MM.1S (cell line): Measurements from ENCODE around the gene FAM186B.

Experiments
- DNase-seq: peaks from one replicate; pipeline ENCODE4 v3.0.0-alpha.2; 2015
- H2AFZ ChIP-seq: fragments of 300-600 bp; sonication (generic); 2 replicates; pipeline ENCODE4 v1.6.0; 2016; ENCODE audit warnings: antibody characterized with exemption, low read length
- H3F3A ChIP-seq: fragments of 300-600 bp; sonication (generic); 2 replicates; pipeline ENCODE4 v1.6.1; 2016; ENCODE audit warnings: mild to moderate bottlenecking, antibody characterized with exemption, low read length, moderate library complexity, mixed read lengths; ENCODE audit not compliant: insufficient read depth
- H3K27ac ChIP-seq: fragments of 300-600 bp; sonication (generic); 2 replicates; pipeline ENCODE4 v1.5.1; 2016; ENCODE audit warnings: mild to moderate bottlenecking, low read length
- H3K27me3 ChIP-seq: fragments of 300-600 bp; sonication (generic); replicated peaks from 2 replicates; pipeline ENCODE4 v1.6.0; 2016; ENCODE audit warnings: low read length; ENCODE audit not compliant: insufficient read depth
- H3K36me3 ChIP-seq: fragments of 300-600 bp; sonication (generic); replicated peaks from 2 replicates; pipeline ENCODE4 v1.6.1; 2016; ENCODE audit warnings: mild to moderate bottlenecking, low read length, mixed read lengths; ENCODE audit not compliant: insufficient read depth
- H3K4me1 ChIP-seq: fragments of 300-600 bp; sonication (generic); 2 replicates; pipeline ENCODE4 v1.6.1; 2016; ENCODE audit warnings: low read length, mixed read lengths
- H3K4me2 ChIP-seq: fragments of 300-600 bp; sonication (generic); 2 replicates; pipeline ENCODE4 v1.6.0; 2016; ENCODE audit warnings: low read depth, low read length
- H3K4me3 ChIP-seq: fragments of 300-600 bp; sonication (generic); 2 replicates; pipeline ENCODE4 v1.5.1; 2016; ENCODE audit warnings: low read length, mixed read lengths
- H3K79me2 ChIP-seq: fragments of 300-600 bp; sonication (generic); 2 replicates; pipeline ENCODE4 v1.6.1; 2016; ENCODE audit warnings: mixed run types, low read length, mixed read lengths
- H3K9ac ChIP-seq: fragments of 300-600 bp; sonication (generic); 2 replicates; pipeline ENCODE4 v1.6.1; 2016; ENCODE audit warnings: low read length, mixed read lengths
- H3K9me2 ChIP-seq: fragments of 300-600 bp; sonication (generic); replicated peaks from 2 replicates; pipeline ENCODE4 v1.6.1; 2016; ENCODE audit warnings: mild to moderate bottlenecking, low read length, mixed read lengths; ENCODE audit not compliant: insufficient read depth
- H3K9me3 ChIP-seq: fragments of 300-600 bp; sonication (generic); replicated peaks from 2 replicates; pipeline ENCODE4 v1.6.1; 2016; ENCODE audit warnings: mild to moderate bottlenecking, low read length, mixed read lengths; ENCODE audit not compliant: insufficient read depth
- H4K20me1 ChIP-seq: fragments of 300-600 bp; sonication (generic); 2 replicates; pipeline ENCODE4 v1.6.1; 2016; ENCODE audit warnings: mild to moderate bottlenecking, low read length, moderate library complexity, mixed read lengths; ENCODE audit not compliant: insufficient read depth
- EZH2 ChIP-seq: fragments of 300-600 bp; sonication (generic); optimal IDR thresholded peaks from 2 replicates; pipeline ENCODE3; 2017; ENCODE audit warnings: low read depth, mild to moderate bottlenecking, antibody characterized with exemption, low read length, mixed read lengths
- EZH2phosphoT487 ChIP-seq: fragments of 300-600 bp; sonication (generic); IDR thresholded peaks from 2 replicates; pipeline ENCODE4 v1.6.1; 2018; ENCODE audit warnings: antibody characterized with exemption, low read length
- TF ChIP-seq, protein P1 (sequence below): fragments of 300-600 bp; sonication (generic); IDR thresholded peaks from 2 replicates; pipeline ENCODE4 v1.5.1; 2016; ENCODE audit warnings: antibody characterized with exemption, low read length, mixed read lengths

FAM186B gene

GRCh38 chr12:49643135-49643534 lies 37.7 kb upstream of the FAM186B start:
- Histone ChIP-seq H3K36me3 (no peaks in the 10 kb centered on the region), H3K4me2 (no peak overlapping the region), H3K4me1 (peaks cover 6% of the 10 kb centered on the region), H3K79me2 (no peaks in the 10 kb centered on the region), H3K27ac (no peak overlapping the region), H2AFZ (no peak overlapping the region), H3F3A (peaks cover under 1% of the 10 kb centered on the region; the same call in 1 of the 2 replicates), H3K4me3 (no peak overlapping the region), H3K27me3 (no peaks in the 10 kb centered on the region), H3K9me3 (no peaks in the 10 kb centered on the region), H3K9me2 (no peaks in the 10 kb centered on the region), H4K20me1 (no peaks in the 10 kb centered on the region), H3K9ac (no peak overlapping the region)
- TF ChIP-seq, protein P1, sequence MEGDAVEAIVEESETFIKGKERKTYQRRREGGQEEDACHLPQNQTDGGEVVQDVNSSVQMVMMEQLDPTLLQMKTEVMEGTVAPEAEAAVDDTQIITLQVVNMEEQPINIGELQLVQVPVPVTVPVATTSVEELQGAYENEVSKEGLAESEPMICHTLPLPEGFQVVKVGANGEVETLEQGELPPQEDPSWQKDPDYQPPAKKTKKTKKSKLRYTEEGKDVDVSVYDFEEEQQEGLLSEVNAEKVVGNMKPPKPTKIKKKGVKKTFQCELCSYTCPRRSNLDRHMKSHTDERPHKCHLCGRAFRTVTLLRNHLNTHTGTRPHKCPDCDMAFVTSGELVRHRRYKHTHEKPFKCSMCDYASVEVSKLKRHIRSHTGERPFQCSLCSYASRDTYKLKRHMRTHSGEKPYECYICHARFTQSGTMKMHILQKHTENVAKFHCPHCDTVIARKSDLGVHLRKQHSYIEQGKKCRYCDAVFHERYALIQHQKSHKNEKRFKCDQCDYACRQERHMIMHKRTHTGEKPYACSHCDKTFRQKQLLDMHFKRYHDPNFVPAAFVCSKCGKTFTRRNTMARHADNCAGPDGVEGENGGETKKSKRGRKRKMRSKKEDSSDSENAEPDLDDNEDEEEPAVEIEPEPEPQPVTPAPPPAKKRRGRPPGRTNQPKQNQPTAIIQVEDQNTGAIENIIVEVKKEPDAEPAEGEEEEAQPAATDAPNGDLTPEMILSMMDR, result no peak
- TF ChIP-seq EZH2phosphoT487 (no peak), EZH2 (no peak)
- no peak for DNase-seq

- DNase-seq, result no peak
- no peak overlapping the region for H3K27ac ChIP-seq
These were observed 36.9 kb upstream of the FAM186B start for GRCh38 chr12:49642370-49642802.

GRCh38 chr12:49641748-49642369 lies 36.4 kb upstream of the FAM186B start:
- Histone ChIP-seq H3K9me2 (no peaks in the 10 kb centered on the region), H3K9me3 (no peaks in the 10 kb centered on the region), H3K36me3 (no peaks in the 10 kb centered on the region), H3K27ac (no peak overlapping the region), H3F3A (no peaks in the 10 kb centered on the region), H3K79me2 (no peaks in the 10 kb centered on the region), H4K20me1 (no peaks in the 10 kb centered on the region), H3K27me3 (no peaks in the 10 kb centered on the region), H3K4me2 (no peak overlapping the region), H3K4me3 (no peak overlapping the region), H3K9ac (no peak overlapping the region), H2AFZ (no peak overlapping the region), H3K4me1 (no peaks in the 10 kb centered on the region)
- TF ChIP-seq EZH2 (no peak), EZH2phosphoT487 (no peak)
- TF ChIP-seq, protein P1, result no peak
- DNase-seq, result no peak

More at GRCh38 chr12:49642370-49642802, 36.9 kb upstream of the FAM186B start:
- H3K4me3 ChIP-seq, result no peak overlapping the region
- H3K4me2 ChIP-seq, result no peak overlapping the region
- no peaks in the 10 kb centered on the region for H3K9me3 ChIP-seq
- no peaks in the 10 kb centered on the region for H3K9me2 ChIP-seq
- H4K20me1 ChIP-seq, result no peaks in the 10 kb centered on the region
- no peak overlapping the region for H2AFZ ChIP-seq
- H3K4me1 ChIP-seq, result no peaks in the 10 kb centered on the region
- H3K27me3 ChIP-seq, result no peaks in the 10 kb centered on the region
- H3K36me3 ChIP-seq, result no peaks in the 10 kb centered on the region
- H3K9ac ChIP-seq, result no peak overlapping the region
- no peaks in the 10 kb centered on the region for H3K79me2 ChIP-seq
- H3F3A ChIP-seq, result no peaks in the 10 kb centered on the region
- TF ChIP-seq, protein P1, result no peak
- TF ChIP-seq EZH2phosphoT487, result no peak
- no peak for TF ChIP-seq EZH2
